ENCODE measurements around the gene C10orf62.
"Not testable (repeated sequence)": the region's sequence is repeated elsewhere in the genome, so short reads cannot be mapped to it uniquely, and the experiment has no call there.

The C10orf62 gene, protein sequence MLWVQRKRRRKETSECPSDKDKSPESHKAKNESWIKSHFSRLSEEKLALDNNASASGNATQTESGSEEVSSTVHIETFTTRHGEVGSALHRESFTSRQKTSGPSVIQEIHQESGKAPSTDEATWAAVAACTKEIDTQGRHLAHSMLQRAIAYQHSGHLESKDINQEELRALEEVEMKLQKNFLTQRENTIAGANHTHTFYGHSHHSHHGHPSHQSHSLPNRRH

GRCh38 chr10:97589479-97589878 lies at the start of gene C10orf62:
Gene C10orf62, plus strand, starts transcription at chr10:97589721. Its CDS starts 177 bp downstream, at chr10:97589898.
- DNase-seq: no peak

DNA sequence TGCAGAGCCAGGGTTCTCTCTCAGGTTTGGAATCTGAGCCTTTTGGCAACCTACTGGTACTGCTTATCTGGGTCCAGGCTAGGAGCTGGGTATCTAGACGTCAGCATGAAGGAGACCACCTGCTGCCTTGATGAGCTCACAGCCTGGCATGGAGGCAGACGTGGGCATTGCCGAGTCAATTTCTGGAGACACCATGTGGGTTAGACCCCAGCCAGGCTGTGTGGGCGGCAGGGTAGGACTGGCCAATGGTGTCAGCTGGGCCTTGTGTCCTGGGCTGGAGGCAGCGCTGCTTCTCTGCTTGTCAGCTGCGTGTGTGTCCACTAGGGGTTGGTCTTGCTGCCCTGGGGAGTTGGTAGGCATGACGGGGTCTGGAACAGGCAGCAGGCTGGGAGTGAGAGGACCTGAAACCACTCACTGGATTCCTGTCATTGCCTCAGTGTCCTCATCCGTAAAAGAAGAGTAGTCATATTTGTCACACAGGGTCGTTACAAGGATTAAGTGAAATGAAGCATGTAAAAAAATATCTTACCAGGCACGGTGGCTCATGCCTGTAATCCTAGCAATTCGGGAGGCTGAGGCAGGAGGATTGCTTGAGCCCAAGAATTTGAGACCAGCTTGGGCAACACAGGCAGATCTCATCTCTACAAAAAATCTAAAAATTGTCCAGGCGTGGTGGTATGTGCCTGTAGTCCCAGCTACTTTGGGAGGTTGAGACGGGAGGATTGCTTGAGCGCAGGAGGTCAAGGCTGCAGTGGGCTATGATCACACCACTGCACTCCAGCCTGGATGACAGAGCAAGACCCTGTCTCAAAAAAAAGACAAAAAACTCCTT lies 48.6 kb upstream of the C10orf62 start:
- DNase-seq: no peak

GRCh38 chr10:97542169-97543024 lies 47.1 kb upstream of the C10orf62 start:
- peak in 1 of 2 experiments; percentile 74 for DNase-seq

GRCh38 chr10:97543025-97543546 lies 46.4 kb upstream of the C10orf62 start:
- peak in 1 of 2 experiments; percentile 31 for DNase-seq

- DNase-seq: no peak
Measured at GRCh38 chr10:97546456-97547270, 42.9 kb upstream of the C10orf62 start.

DNA sequence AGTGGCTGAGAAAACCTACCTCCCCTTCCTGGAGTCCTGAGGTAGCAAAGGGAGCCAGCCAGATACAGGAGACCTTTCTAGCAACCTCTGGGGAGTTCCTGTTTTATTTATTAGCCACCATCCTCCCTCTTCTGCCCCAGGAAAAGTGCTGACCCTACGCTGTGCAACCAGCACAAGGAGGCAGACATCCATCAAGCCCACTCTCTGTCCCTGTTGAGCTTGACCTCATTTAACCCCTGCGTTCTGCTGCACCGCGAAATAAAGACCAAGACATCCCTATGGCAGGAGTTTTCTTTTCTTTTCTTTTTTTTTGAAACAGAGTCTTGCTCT lies 42.3 kb upstream of the C10orf62 start:
- DNase-seq: no peak

DNA sequence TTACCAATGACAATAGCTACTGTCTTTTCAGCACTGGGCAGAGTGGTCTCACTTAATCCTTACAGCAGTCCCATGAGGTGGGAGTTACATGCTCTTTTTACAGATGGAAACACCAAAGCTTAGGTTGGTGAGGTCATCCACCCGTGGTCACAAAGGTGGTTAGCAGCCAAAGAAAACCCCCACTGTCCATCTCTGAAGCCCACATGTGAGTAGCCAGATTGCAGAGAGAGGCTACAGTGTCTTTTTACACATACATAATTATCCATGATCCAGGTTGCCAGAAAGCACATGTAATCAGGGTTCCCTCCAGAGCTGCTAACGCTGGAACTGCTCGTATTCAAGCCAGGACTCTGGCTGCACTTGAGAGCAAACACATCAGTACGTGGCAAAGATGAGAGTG lies 41.6 kb upstream of the C10orf62 start:
- DNase-seq: no peak

- no peak for DNase-seq
Measured at GRCh38 chr10:97548828-97549455, 40.6 kb upstream of the C10orf62 start.

DNA sequence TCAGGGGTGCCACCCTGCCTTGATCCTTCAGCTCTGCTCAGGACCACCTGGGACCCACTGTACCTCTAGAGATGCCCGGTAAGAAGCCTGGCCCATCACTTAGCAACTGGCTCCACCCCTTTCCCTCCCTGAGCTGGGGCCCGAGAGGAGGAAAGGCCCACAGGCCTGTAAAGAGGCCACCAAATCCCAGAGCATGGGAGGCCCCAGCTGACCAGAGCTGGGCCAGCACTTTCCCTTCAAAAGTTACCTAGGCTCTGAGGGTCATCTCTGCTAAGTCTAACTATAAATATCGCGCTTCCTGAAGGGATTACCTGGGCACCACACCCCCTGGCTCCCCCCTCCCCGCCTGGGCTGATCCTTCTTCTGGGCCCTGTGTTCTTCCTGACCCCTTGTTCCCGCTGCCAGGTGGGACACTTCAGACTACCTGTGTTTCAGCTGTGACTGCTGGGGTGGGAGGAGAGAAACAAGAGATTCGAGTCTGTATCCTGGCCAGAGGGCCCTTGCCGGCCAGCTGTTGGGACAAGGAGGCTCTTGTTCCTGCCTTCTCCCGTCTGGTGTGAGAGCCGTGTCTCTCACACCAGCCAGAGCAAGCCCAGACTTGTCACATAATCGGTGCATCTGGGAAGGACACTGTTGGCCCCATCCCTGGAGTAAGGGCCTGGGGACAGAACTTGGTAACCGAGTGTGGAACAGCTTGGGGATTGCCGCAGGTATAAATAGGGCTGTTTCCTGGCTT lies 39.8 kb upstream of the C10orf62 start:
- DNase-seq: no peak

DNA sequence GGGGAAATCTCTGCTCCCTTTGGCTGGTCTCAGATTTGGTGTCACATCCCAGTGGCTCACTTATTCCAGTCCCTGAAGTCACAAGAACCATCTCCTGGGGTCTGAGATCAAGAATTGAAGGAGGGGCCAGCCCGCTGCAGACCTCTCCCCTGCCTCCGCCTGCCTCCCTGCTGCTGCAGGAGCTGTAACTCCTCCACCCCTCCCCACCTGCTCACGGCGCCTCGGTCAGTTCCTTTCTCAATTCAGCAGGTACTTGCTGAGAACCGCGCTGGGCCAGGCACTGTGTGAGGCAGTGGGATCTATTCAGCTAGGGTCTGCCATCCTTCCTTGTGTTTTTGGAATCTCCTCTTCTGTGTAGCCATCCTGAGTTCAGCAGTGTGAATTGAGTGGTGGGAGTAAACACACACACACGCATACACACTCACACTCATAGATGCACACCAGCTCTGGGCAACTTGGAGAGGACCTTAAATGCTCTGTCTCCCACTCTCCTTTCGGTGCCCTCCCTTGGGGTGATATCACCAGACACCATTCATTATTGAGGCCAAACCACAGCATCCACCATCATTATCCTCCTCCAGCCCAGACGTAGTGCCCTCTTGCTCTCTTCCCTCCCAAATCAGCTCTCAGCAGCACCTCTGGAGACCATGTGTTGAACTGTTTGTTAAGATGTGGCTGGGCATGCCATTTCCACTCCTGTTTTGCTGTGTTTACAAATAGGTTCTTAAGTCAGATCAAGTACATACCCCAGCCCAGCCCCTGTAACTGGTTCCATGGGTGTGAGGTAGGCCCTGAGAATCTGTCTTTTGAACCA lies 39.0 kb upstream of the C10orf62 start:
- no peak for DNase-seq

GRCh38 chr10:97551271-97551670 lies 38.2 kb upstream of the C10orf62 start:
- DNase-seq: no peak

DNA sequence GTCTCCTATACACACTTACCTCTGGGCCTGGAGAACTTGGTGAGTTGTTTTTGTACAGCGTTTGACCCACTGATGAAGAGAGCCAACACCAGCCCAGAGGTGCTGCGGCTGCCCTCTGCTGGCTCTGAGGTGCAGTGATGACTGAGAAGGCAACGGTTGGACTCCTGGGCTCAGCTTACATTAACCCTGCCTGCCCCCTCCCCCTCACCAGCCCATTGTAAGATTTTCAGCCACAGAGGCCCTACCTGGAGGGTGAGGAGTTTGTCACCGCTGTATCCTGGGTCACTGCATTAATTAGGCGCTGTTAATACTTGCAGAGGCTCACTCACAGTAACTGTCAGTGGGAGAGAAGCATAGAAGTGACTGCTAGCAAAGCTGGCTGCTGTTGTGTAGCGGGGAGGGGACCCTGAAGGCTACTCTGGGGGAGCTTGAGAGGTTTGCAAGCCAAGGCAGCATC lies 35.9 kb upstream of the C10orf62 start:
- DNase-seq: peak; percentile 9 to 39

DNA sequence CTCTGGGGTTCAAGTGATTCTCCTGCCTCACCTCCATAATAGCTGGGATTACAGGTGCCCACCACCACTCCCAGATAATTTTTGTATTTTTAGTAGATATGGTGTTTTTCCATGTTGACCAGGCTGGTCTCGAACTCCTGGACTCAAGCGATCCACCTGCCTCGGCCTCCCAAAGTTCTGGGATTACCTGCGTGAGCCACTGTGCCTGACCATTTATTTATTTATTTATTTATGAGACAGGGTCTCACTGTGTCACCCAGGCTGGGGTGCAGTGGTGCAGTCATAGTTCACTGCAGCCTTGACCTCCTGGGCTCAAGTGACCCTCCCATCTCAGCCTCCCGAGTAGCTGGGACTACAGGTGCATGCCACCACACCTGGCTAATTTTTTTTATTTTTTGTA lies 35.2 kb upstream of the C10orf62 start:
- DNase-seq: not testable (repeated sequence)

GRCh38 chr10:97555541-97555940 lies 34.0 kb upstream of the C10orf62 start:
- not testable (repeated sequence) for DNase-seq

- DNase-seq: not testable (repeated sequence)
Measured at GRCh38 chr10:97560731-97561381, 28.7 kb upstream of the C10orf62 start.

GRCh38 chr10:97561386-97562077 lies 28.0 kb upstream of the C10orf62 start:
- DNase-seq: not testable (repeated sequence)

GRCh38 chr10:97562329-97562728 lies 27.2 kb upstream of the C10orf62 start:
- not testable (repeated sequence) for DNase-seq

GRCh38 chr10:97563337-97563736 lies 26.2 kb upstream of the C10orf62 start:
- no peak for DNase-seq

DNA sequence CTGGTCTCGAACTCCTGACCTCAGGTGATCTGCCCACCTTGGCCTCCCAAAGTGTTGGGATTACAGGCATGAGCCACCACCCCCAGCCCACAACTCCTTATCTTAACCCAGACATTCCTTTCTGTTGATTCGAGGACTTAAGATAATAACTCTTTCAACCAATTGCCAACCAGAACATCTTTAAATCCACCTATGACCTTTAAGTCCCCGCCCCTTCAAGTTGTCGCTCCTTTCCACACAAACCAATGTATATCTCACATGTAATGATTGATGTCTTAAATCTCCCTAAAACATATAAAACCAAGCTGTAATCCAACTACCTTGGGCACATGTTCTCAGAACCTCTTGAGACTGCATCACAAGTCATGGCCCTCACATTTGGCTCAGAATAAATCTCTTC lies 24.7 kb upstream of the C10orf62 start:
- DNase-seq: no peak

Data from NCI-H446 (cell line).